Measurements from ENCODE around the gene MGAT4D.

DNA sequence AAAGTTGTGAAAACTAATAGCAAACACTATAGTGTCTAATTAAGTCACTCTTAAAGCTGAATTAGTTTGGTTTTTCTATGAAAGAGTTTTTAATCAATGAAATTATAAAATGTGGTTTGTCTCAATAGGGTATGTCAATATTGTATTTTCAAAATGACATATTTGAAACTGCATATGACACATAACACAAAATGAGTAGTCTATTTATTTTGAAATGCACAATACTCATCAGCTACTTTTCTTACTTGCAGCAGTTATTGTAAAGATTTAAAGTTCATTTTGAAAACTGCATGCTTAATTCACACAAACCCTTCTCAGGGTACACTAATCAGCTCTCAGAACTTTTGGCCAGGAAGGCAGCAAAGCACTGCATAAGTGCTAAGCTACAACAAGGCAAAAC is 91.8 kb downstream of the MGAT4D start:
- TF ChIP-seq, protein P1, sequence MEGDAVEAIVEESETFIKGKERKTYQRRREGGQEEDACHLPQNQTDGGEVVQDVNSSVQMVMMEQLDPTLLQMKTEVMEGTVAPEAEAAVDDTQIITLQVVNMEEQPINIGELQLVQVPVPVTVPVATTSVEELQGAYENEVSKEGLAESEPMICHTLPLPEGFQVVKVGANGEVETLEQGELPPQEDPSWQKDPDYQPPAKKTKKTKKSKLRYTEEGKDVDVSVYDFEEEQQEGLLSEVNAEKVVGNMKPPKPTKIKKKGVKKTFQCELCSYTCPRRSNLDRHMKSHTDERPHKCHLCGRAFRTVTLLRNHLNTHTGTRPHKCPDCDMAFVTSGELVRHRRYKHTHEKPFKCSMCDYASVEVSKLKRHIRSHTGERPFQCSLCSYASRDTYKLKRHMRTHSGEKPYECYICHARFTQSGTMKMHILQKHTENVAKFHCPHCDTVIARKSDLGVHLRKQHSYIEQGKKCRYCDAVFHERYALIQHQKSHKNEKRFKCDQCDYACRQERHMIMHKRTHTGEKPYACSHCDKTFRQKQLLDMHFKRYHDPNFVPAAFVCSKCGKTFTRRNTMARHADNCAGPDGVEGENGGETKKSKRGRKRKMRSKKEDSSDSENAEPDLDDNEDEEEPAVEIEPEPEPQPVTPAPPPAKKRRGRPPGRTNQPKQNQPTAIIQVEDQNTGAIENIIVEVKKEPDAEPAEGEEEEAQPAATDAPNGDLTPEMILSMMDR (IDR thresholded peaks at IDR 0.05): no peak
- TF ChIP-seq, protein P2, sequence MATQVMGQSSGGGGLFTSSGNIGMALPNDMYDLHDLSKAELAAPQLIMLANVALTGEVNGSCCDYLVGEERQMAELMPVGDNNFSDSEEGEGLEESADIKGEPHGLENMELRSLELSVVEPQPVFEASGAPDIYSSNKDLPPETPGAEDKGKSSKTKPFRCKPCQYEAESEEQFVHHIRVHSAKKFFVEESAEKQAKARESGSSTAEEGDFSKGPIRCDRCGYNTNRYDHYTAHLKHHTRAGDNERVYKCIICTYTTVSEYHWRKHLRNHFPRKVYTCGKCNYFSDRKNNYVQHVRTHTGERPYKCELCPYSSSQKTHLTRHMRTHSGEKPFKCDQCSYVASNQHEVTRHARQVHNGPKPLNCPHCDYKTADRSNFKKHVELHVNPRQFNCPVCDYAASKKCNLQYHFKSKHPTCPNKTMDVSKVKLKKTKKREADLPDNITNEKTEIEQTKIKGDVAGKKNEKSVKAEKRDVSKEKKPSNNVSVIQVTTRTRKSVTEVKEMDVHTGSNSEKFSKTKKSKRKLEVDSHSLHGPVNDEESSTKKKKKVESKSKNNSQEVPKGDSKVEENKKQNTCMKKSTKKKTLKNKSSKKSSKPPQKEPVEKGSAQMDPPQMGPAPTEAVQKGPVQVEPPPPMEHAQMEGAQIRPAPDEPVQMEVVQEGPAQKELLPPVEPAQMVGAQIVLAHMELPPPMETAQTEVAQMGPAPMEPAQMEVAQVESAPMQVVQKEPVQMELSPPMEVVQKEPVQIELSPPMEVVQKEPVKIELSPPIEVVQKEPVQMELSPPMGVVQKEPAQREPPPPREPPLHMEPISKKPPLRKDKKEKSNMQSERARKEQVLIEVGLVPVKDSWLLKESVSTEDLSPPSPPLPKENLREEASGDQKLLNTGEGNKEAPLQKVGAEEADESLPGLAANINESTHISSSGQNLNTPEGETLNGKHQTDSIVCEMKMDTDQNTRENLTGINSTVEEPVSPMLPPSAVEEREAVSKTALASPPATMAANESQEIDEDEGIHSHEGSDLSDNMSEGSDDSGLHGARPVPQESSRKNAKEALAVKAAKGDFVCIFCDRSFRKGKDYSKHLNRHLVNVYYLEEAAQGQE (IDR thresholded peaks at IDR 0.05; ENCODE audit: insufficient read depth in 1 of 2, low read depth in 2 of 2, low read length in 1 of 2): no peak
- TF ChIP-seq POLR2AphosphoS5 (IDR thresholded peaks at IDR 0.05; ENCODE audit: low read depth, low read length): no peak

Measured in Panc1 (cell line).